IPS-18a (cell line): ENCODE data around the gene GRAMD4.

Experiments used
- H3K27ac ChIP-seq: one replicate; pipeline ENCODE4 v1.5.1; 2013; ENCODE audit warnings: low read length
- H3K27me3 ChIP-seq: one replicate; pipeline ENCODE4 v1.6.1; 2013; ENCODE audit warnings: mild to moderate bottlenecking, low read length; ENCODE audit not compliant: control insufficient read depth, insufficient read depth
- H3K36me3 ChIP-seq: one replicate; pipeline ENCODE4 v1.6.1; 2013; ENCODE audit warnings: low read depth, low read length; ENCODE audit not compliant: control insufficient read depth
- H3K4me1 ChIP-seq: one replicate; pipeline ENCODE4 v1.6.1; 2013; ENCODE audit warnings: low read depth, low read length; ENCODE audit not compliant: control insufficient read depth
- H3K4me3 ChIP-seq: one replicate; pipeline ENCODE4 v1.5.1; 2013; ENCODE audit warnings: low read length
- H3K9ac ChIP-seq: one replicate; pipeline ENCODE4 v1.6.1; 2013; ENCODE audit warnings: mild to moderate bottlenecking, low read length, moderate library complexity
- H3K9me3 ChIP-seq: one replicate; pipeline ENCODE4 v1.6.1; 2013; ENCODE audit warnings: low read depth, low read length; ENCODE audit not compliant: control insufficient read depth

Gene GRAMD4

DNA sequence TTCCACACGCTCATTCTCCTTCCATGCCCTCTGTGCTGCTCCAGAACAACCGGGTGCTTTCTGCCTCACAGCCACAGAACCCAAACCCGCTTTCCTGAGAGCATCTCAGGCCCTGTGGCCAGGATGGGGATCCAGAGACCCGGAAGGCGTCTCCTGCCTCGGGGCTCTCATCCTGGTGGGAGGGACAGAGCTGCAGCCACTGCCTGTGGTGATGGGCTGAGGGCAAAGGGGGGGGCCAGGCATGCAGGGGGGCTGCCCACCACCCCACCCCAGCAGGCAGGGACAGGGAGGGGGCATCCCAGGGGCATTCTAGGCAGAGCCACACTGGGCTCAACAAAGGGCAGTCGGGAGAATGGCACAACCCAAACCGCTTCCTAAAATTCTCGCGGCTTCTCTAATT, 76.4 kb downstream of the GRAMD4 start:
- Histone ChIP-seq H3K27me3 (no peaks in the 10 kb centered on the region), H3K4me1 (no peaks in the 10 kb centered on the region), H3K9me3 (no peaks in the 10 kb centered on the region), H3K4me3 (no peak overlapping the region), H3K36me3 (peaks cover 44% of the 10 kb centered on the region), H3K27ac (no peak overlapping the region), H3K9ac (no peak overlapping the region)

DNA sequence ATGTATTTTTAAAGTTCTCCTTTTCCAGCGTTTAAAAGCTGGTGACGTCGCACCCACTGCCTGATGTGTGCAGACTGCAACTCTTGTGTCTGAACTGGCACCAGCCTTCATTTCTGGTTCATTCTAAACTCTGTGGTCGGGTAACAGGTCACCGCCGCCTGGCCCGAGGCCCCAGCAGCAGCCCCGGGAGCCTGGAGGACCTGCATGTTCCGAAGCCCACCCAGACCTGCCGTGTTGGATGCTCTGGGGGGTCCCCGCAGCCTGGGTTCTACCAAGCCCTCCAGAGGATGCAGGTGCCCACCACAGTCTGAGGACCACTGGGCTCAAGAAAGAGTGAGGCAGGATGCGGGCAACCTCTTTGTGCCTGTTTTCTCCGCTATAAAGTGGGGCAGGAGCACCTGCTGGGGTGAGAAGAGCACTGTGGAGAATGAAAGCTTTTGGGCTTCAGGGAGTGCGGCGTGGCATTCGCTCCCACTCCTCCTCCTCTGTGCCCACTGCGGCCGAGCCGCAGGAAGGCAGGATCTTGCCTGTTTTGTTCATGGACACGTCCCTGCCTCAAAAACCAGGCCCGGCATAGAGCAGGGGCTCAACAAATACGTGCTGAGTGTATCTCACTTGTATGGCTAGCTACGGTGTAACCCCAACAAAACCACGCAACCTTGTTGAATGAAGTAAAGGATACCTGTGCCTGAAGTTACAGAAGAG, 77.8 kb downstream of the GRAMD4 start:
- Histone ChIP-seq H3K9me3 (no peaks in the 10 kb centered on the region), H3K4me3 (no peak overlapping the region), H3K36me3 (peaks cover 42% of the 10 kb centered on the region), H3K27ac (no peak overlapping the region), H3K27me3 (no peaks in the 10 kb centered on the region), H3K4me1 (no peaks in the 10 kb centered on the region), H3K9ac (no peak overlapping the region)

DNA sequence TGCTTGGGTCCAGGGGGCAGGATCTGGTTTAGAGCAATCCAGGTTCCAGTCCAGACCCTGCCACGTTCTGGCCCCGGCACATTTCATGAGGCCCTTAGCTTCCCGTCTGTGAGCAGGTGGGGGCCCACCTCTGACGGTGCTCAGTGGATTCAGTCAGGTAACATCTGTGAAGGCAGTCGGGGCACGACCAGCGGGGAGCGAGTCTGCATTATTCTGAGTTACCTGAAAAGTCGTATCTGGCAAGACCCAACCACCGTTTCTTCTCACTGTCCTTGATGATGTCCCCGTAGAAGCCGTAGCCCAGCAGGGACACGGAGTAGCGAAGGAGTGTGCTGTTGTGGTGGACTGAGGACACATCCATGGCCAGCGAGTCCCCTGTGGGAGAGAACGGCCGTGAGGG, 78.9 kb downstream of the GRAMD4 start:
- Histone ChIP-seq H3K27me3 (no peaks in the 10 kb centered on the region), H3K27ac (no peak overlapping the region), H3K36me3 (peaks cover 44% of the 10 kb centered on the region), H3K9me3 (no peaks in the 10 kb centered on the region), H3K4me1 (no peaks in the 10 kb centered on the region), H3K9ac (no peak overlapping the region), H3K4me3 (no peak overlapping the region)

DNA sequence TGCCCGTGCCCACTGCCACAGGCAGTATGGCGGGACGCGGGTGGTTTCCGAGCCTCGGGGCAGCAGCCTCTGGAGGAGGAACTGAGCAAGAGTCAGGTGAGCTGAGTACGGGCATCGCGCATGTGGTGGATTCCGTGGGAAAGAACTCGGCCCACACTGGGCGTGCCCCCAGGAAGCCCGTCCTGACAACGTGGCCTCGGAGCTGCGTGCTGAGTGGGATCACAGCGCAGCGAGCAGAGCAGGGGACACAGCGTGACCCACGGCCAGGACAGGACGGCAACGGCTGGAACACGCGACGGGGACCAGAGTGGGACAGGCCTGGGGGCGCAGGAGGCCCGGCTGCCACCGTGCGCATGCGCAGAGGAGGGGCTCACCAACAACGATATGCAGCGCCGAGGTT, 81.1 kb downstream of the GRAMD4 start:
- no peak overlapping the region for H3K27ac ChIP-seq
- peaks cover 36% of the 10 kb centered on the region for H3K36me3 ChIP-seq
- no peaks in the 10 kb centered on the region for H3K4me1 ChIP-seq
- no peaks in the 10 kb centered on the region for H3K9me3 ChIP-seq
- H3K27me3 ChIP-seq, result no peaks in the 10 kb centered on the region
- H3K4me3 ChIP-seq, result no peak overlapping the region
- H3K9ac ChIP-seq, result no peak overlapping the region

DNA sequence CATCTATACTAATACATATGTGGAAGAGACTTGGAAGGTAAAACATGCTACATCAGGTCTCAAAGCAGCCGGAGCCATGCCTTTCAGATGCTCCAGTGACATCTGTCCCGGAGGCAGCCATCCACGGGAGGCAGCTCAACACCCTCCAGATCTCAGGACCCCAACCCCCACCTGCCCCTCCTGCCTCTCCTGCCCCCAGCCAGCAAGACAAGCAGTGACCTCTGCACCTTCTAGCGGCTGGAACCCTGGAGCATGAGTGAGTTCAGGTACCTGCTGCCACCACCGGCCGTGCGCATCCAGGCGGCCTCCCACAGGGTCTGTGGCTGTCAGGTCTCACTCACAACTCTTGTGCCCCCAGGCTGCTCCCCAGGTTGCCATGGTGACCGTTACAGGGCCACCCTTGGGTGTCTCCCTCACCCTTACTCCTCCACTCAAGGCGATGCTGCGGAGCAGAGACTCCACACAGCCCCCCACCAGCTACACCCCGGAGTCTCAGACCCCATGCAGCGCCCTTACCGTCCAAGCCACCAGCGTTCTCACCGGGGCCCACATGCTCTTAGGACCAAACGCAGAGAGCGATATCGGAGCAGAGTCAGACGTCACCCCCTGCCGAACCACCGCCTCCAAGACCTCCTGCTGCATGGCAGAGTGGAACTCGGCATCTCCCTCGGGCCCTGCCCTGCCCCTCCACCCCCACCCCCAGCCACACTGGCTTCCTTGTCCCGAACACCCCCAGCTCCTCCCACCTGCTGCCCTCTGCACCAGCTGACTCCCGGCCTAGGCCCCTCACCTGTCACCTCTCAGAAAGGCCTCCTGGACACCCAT, 83.2 kb downstream of the GRAMD4 start:
- no peaks in the 10 kb centered on the region for H3K4me1 ChIP-seq
- H3K4me3 ChIP-seq, result no peak overlapping the region
- H3K9me3 ChIP-seq, result no peaks in the 10 kb centered on the region
- H3K27me3 ChIP-seq, result no peaks in the 10 kb centered on the region
- no peak overlapping the region for H3K9ac ChIP-seq
- peaks cover 42% of the 10 kb centered on the region for H3K36me3 ChIP-seq
- H3K27ac ChIP-seq, result no peak overlapping the region

DNA sequence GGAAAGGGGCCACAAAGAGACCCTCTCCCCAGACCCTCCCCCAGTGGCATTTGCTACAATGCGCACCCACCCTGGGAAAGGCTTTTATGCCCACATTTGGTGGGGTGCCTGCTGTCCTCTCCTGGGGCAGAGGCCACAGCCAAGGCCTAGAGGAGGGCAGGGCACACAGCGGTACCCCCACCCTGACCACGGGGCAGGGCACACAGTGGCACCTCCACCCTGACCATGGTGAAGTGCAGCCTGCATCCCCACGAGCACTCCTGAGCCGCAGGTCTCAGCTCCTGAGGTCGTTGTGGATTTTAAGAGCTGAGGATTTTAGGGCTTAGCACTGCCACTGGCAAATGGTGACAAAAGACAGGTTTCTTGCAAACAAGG, 83.8 kb downstream of the GRAMD4 start:
- H3K4me1 ChIP-seq, result no peaks in the 10 kb centered on the region
- H3K27me3 ChIP-seq, result no peaks in the 10 kb centered on the region
- H3K4me3 ChIP-seq, result no peak overlapping the region
- H3K9me3 ChIP-seq, result no peaks in the 10 kb centered on the region
- peaks cover 41% of the 10 kb centered on the region for H3K36me3 ChIP-seq
- H3K9ac ChIP-seq, result no peak overlapping the region
- H3K27ac ChIP-seq, result no peak overlapping the region

DNA sequence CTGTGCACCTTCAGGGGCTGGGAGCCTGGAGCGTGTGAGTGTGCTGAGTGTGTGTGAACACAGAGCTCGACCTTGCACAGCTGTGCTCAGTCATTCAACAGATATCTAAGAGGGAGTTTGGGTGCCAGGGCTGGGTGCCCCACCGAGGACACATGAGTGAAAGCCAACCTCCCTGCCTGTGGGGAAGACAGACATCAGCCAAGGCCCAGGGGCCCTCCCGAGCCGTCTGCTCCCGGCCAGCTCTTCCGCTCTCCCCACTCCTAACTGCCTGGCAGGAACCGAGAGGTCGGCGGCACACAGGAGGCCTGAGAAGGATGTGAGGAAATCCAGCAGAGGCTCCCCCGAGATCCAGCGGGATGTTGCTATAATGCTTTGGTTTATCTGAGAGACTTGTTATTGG, 85.9 kb downstream of the GRAMD4 start:
- no peaks in the 10 kb centered on the region for H3K27me3 ChIP-seq
- H3K9ac ChIP-seq, result no peak overlapping the region
- no peak overlapping the region for H3K4me3 ChIP-seq
- H3K36me3 ChIP-seq, result peaks cover 42% of the 10 kb centered on the region
- H3K4me1 ChIP-seq, result no peaks in the 10 kb centered on the region
- no peaks in the 10 kb centered on the region for H3K9me3 ChIP-seq
- no peak overlapping the region for H3K27ac ChIP-seq

DNA sequence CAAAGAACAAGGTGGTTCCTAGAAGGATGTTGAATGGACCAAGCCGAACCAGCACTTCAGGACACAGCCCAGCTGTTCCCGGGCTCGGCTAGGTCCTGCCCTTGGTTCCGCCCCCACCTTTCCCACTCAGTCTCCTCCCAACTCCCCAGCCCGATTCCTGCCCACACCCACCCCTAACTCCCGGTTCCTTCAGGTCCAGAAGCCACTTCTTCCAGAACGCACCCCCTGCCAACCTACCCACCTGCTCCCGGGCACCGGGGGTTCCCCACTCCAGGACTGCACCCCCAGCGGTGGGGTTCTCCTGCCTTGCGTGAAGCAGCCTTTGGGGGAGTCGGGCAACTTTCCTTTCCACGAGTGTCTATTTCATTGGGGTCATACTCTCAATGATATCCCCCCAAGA, 87.1 kb downstream of the GRAMD4 start:
- H3K27me3 ChIP-seq, result no peaks in the 10 kb centered on the region
- no peaks in the 10 kb centered on the region for H3K4me1 ChIP-seq
- H3K9me3 ChIP-seq, result no peaks in the 10 kb centered on the region
- H3K36me3 ChIP-seq, result peaks cover 45% of the 10 kb centered on the region
- H3K9ac ChIP-seq, result no peak overlapping the region
- H3K27ac ChIP-seq, result no peak overlapping the region
- H3K4me3 ChIP-seq, result no peak overlapping the region

DNA sequence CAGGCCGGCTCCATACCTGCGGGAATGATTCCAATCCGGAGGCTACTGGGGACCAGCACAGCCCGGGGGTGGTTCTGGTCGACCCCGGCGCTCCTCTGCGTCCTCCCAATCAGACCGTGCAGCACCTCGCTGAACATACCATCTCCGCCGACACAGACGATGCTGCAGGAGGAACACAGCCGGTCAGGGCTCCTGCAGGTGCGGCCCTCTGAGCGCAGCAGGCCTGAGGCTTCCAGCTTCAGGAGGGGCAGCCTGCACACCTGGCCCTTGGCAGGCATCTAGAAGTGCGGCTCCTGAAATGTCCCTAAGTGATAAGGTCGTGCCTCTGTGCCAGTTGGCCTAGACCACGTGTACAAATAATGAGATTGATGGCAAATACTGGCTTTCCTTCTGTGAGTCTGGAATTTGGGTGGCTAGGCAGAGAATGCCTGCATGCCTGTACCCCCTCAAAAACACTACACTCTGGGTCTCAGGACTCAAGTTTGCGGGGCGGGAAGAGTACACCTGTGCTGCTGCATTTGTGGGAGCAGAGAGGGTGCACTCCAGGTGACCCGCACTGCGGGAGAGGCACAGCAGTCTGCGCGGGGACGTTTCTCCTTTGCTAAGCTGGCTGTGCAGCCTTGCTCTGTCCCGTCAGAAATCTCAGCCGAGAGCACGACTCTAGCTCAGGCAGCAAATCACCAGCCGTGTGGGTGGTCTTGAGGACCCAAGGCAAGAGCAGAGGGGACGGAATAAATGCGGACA, 87.8 kb downstream of the GRAMD4 start:
- H3K9me3 ChIP-seq, result no peaks in the 10 kb centered on the region
- peaks cover 45% of the 10 kb centered on the region for H3K36me3 ChIP-seq
- no peak overlapping the region for H3K4me3 ChIP-seq
- no peak overlapping the region for H3K27ac ChIP-seq
- H3K4me1 ChIP-seq, result no peaks in the 10 kb centered on the region
- H3K27me3 ChIP-seq, result no peaks in the 10 kb centered on the region
- H3K9ac ChIP-seq, result no peak overlapping the region

DNA sequence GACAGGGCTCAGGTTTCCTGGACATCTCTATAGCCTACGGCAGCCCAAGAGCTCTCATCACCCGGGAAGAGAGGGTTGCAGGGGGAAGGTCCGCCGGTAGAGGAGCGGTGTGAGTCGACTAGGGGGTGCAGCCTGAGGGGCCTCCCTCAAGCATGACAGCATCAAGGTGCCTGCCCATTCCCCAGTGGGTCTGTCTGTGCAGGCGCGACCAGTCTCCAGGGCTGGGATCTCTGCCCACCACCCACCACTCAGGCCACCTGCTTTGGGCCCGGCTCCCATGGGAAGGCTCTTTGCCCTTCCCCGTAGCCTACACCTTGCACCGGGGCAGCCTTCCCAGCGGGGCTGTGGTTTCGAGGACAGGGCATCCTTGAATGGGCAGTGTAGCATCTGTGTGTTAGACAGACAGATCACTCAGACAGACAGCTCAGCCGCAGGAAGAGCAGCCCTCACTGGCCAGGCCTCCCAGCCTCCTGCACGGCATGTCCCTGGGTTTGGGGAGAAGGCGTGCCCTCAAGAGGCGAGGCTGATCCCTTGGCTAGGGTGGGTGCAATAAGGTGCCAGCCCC, 88.7 kb downstream of the GRAMD4 start:
- Histone ChIP-seq H3K4me1 (no peaks in the 10 kb centered on the region), H3K4me3 (no peak overlapping the region), H3K27me3 (no peaks in the 10 kb centered on the region), H3K36me3 (peaks cover 45% of the 10 kb centered on the region), H3K9me3 (no peaks in the 10 kb centered on the region), H3K27ac (no peak overlapping the region), H3K9ac (no peak overlapping the region)

DNA sequence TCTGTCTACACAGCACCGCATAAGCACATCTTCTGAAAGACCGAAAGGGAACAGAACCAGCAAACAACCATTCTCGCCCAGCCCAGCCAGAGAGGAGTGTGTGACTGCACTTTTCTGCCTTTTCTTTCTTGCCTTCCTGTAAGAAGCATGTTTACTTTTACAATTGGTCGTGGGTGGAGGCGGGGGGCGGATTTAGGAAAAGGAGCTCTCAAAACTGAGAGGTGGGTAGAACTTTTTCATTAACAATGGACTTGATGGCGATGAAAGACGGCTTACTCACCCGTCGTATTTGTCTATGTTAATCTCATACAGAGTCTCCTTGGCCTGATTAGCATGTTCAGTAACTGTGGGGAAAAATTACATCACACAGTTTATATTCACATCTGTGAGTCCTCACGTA, 90.6 kb downstream of the GRAMD4 start:
- H3K9ac ChIP-seq, result no peak overlapping the region
- peaks cover 42% of the 10 kb centered on the region for H3K36me3 ChIP-seq
- H3K27me3 ChIP-seq, result no peaks in the 10 kb centered on the region
- H3K4me3 ChIP-seq, result no peak overlapping the region
- H3K27ac ChIP-seq, result no peak overlapping the region
- no peaks in the 10 kb centered on the region for H3K9me3 ChIP-seq
- no peaks in the 10 kb centered on the region for H3K4me1 ChIP-seq
